Astrocyte of the cerebellum (primary cell): Measurements from ENCODE around the gene ZCCHC8.
"Not testable (repeated sequence)": the region's sequence is repeated elsewhere in the genome, so short reads cannot be mapped to it uniquely, and the experiment has no call there.

Experiments used
- DNase-seq: peaks from one replicate; pipeline ENCODE4 v3.0.0-alpha.2; 2011; ENCODE audit warnings: low read depth
- H3K4me3 ChIP-seq: 2 replicates; pipeline ENCODE4 v1.5.1; 2011; ENCODE audit warnings: mild to moderate bottlenecking, low read depth, low read length, moderate library complexity
- CTCF ChIP-seq: IDR thresholded peaks from 2 replicates; pipeline ENCODE4 v1.5.1; 2012; ENCODE audit warnings: low read length, low read depth, moderate library complexity, mild to moderate bottlenecking; ENCODE audit errors: missing control alignments
- in situ Hi-C: cut with HindIII; loops from 2 replicates; pipeline ENCODE4 v1.10.0; 2017; ENCODE audit warnings: low sequenced_read_pairs

ZCCHC8 gene

GRCh38 chr12:122452701-122453285 lies 47.9 kb downstream of the ZCCHC8 start:
- TF ChIP-seq CTCF, result no peak
- H3K4me3 ChIP-seq, result no peak overlapping the region
- in situ Hi-C loops, result no loop called here
- no peak for DNase-seq

DNA sequence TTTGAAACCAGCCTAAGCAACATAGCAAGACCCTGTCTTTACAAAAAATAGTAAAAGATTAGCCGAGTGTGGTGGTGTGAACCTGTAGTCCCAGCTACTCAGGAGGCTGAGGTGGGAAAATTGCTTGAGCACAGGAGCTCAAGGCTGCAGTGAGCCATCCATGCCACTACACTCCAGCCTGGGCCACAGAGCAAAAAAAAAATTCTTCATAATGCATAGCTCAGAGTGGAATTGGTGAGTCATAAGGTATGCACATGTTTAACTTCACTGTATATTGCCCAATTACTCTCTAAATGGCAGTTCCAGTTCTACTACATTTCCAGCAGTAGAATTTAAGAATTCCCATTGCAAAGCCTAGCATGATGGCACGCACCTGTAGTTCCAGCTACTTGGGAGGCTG lies 51.4 kb downstream of the ZCCHC8 start:
- H3K4me3 ChIP-seq, result no peak overlapping the region
- peak; percentile 29 for DNase-seq
- in situ Hi-C loops, result no loop called here
- no peak for TF ChIP-seq CTCF

DNA sequence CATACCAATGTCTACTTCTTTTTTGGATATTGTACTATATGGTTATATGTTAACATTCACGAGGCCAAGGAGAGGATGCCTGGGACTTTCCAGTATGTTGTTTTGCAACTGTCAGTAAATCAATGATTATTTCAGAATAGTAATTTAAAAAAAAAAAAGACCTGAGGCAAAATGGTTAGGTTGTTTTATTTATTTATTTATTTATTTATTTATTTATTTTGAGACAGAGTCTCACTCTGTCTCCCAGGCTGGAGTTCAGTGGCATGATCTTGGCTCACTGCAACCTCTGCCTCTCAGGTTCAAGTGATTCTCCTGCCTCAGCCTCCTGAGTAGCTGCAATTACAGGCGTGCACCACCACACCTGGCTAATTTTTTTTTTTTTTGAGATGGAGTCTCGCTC lies 52.9 kb downstream of the ZCCHC8 start:
- H3K4me3 ChIP-seq, in situ Hi-C loops, DNase-seq: not testable (repeated sequence)

DNA sequence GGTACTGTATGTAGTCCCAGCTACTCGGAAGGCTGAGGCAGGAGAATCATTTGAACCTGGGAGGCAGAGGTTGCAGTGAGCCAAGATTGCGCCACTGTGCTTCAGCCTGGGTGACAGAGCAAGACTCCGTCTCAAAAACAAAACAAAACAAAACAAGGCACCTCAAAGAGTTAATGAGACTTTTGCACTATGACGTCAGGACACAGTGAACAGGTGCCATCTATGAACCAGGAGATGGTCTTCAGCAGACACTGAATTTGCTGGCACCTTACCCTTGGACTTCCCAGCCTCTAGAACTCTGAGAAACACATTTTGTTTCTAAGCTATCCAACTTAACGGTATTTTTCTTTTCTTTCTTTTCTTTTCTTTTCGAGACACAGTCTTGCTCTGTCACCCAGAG lies 54.3 kb downstream of the ZCCHC8 start:
- DNase-seq, in situ Hi-C loops, H3K4me3 ChIP-seq: not testable (repeated sequence)

- DNase-seq, in situ Hi-C loops, H3K4me3 ChIP-seq: not testable (repeated sequence)
Observed at GRCh38 chr12:122444071-122444470, 56.7 kb downstream of the ZCCHC8 start.

DNA sequence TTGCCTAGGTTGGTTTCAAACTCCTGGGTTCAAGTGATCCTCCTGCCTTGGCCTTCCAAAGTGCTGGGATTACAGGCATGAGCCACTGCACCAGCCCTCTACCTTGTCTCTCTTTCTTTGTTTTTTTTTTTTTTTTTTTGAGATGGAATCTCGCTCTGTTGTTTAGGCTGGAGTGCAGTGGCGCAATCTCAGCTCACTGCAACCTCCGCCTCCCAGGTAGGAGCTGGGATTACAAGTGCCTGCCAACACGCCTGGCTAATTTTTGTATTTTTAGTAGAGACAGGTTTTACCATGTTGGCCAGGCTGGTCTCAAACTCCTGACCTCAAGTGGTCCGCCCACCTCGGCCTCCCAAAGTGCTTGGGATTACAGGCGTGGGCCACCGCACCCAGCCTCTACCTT lies 61.9 kb downstream of the ZCCHC8 start:
- in situ Hi-C loops, result loop anchor here (5.0 kb wide), 2 partner anchors 42 to 97 kb away; no protein-coding TSS in a partner anchor
- not testable (repeated sequence) for DNase-seq

GRCh38 chr12:122437656-122438121 lies 63.0 kb downstream of the ZCCHC8 start:
- no peak for DNase-seq
- no peak for TF ChIP-seq CTCF
- H3K4me3 ChIP-seq, result no peak overlapping the region
- in situ Hi-C loops, result loop anchor here (5.0 kb wide), 2 partner anchors 40 to 95 kb away; no protein-coding TSS in a partner anchor

More for the DNA sequence above, 61.9 kb downstream of the ZCCHC8 start:
- not testable (repeated sequence) for H3K4me3 ChIP-seq

DNA sequence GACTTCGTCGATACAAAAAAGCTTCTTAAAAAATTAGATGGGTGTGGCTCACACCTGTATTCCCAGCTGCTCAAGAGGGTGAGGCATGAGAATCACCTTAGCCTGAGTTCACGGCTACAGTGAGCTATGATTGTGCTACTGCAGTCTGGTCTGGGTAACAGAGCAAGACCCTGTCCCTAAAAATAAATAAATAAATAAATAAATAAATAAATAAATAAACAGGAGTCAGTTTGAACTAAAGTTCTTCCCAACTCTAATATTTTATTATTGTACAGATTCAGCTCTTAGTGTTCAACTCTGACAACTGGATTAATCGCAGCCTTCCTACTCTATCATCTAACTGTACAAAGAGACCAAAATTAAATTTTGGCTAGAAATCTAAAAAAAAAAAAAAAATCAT lies 65.5 kb downstream of the ZCCHC8 start:
- H3K4me3 ChIP-seq, result no peak overlapping the region
- in situ Hi-C loops, result loop anchor here (5.0 kb wide), 2 partner anchors 38 to 93 kb away; no protein-coding TSS in a partner anchor
- no peak for DNase-seq
- TF ChIP-seq CTCF, result no peak

DNA sequence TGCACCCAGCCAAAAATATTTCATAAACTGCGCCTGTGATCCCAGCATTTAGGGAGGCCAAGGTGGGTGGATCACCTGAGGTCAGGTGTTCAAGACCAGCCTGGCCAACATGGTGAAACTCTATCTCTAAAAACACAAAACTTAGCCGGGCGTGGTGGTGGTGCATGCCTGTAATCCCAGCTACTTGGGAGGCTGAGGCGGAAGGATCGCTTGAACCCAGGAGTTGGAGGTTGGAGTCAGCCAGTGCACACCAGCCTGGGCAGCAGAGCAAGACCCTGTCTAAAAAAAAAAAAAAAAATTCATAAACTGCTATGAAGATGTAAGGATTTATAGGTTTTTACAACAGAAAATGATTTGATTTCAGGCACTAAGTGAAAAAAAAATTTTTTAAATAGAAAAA lies 71.7 kb downstream of the ZCCHC8 start:
- DNase-seq, in situ Hi-C loops, H3K4me3 ChIP-seq: not testable (repeated sequence)
